ENCODE data around the gene PCYT2. TPM values are rescaled to one million over a fixed set of nuclear protein-coding genes. Genes with fewer than 3 reads are reported as not detected.

PCYT2 gene
- total RNA-seq, 2 experiments from 2014 or later, result 20.5 to 22.6 TPM

DNA sequence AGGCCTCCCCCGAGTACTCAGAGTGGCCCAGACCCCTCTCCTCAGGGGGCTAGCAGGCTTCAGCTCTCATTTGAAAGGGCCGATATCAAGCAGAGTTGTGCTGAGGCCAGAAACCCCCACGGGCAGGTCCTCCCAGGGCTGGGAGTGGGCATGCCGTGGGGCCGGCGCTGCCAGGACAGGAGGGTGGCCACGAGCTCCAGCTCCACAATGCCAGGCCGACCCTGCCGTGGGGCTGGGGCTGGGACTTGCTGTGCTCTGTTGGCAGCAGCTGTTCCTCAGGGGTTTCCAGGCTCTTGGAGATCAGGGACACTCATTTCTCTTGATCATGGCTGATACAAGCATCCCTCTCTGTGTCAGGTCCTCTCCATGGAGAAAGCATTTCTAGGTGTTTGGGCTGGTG lies 12.3 kb downstream of the PCYT2 start:
- Mint-ChIP-seq H3K4me3 (no peak overlapping the region), H3K27me3 (peaks cover 6% of the 10 kb centered on the region), H3K4me1 (ENCODE audit: low read depth) (peaks cover 2% of the 10 kb centered on the region), H3K9me3 (no peaks in the 10 kb centered on the region), H3K27ac (no peak overlapping the region), H3K36me3 (ENCODE audit: low read depth) (peaks cover 16% of the 10 kb centered on the region)
- TF ChIP-seq CTCF (IDR thresholded peaks at IDR 0.05), result no peak
- DNase-seq (no peak), ATAC-seq (no peak)
- ChIA-PET POLR2A (interaction anchor here (0.6 to 1.8 kb wide), 3 partner anchors 10 to 587 kb away, joined by 3 to 5 read pairs (median 3); no protein-coding TSS in a partner anchor), CTCF (no interaction called here)
- intact Hi-C loops (cut with micrococcal nuclease), result no loop called here

DNA sequence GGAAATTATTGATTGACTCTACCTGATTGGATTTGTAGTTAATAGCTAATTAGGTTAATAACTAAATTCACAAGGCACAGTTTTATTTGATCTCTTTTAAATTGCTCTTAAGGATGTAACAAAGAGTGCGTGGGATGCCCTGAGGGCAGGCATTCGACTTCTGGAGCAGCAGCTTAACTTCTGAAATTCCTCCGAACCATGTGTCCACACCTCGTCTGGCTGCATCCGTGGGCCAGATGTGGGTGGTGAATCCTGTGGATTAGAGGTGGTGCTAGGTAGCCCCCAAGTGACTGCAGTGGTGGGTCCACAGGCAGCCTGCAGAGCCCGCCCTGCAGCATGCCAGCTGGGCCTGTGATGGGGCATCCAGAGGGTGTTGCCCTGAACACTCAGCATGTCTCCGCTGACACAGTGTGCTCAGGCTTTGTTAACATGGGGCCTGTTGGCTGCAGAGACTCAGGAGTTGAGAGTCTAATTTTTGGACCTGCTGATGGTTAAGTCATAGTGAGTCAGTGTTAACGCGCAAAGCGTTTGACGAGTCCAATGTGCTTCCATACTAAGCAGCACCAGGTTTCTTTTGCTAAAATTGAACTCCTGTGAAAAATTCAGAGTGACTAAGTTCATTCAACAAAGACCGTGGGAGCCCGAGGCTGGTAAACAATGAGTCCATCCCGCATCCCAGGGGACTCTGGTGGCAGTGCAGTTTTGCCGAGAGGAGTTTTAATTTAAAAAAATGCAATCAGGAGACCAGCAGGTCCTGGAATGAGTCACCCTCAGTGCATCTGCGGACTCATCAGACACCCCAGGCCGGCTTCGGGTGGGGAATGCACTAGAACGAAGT lies 13.0 kb downstream of the PCYT2 start:
- H3K4me3 Mint-ChIP-seq, result no peak overlapping the region
- DNase-seq, result no peak
- H3K36me3 Mint-ChIP-seq (ENCODE audit: low read depth), result peaks cover 16% of the 10 kb centered on the region
- TF ChIP-seq CTCF (IDR thresholded peaks at IDR 0.05), result no peak
- H3K27ac Mint-ChIP-seq, result no peak overlapping the region
- H3K9me3 Mint-ChIP-seq, result no peaks in the 10 kb centered on the region
- intact Hi-C loops (cut with micrococcal nuclease), result no loop called here
- POLR2A ChIA-PET, result interaction anchor here (0.6 to 1.8 kb wide), 5 partner anchors 11 to 587 kb away, joined by 3 to 5 read pairs (median 3); no protein-coding TSS in a partner anchor
- peaks cover 4% of the 10 kb centered on the region for H3K4me1 Mint-ChIP-seq (ENCODE audit: low read depth)
- CTCF ChIA-PET, result interaction anchor here (1.4 kb wide), 1 partner anchor 19 kb away, joined by 4 read pairs; no protein-coding TSS in a partner anchor
- ATAC-seq, result no peak
- peaks cover 6% of the 10 kb centered on the region for H3K27me3 Mint-ChIP-seq

- ATAC-seq, result no peak
- Mint-ChIP-seq H3K27me3 (no peaks in the 10 kb centered on the region), H3K27ac (no peak overlapping the region), H3K36me3 (ENCODE audit: low read depth) (peaks cover 25% of the 10 kb centered on the region), H3K4me3 (no peak overlapping the region), H3K4me1 (ENCODE audit: low read depth) (peaks cover 5% of the 10 kb centered on the region), H3K9me3 (no peaks in the 10 kb centered on the region)
- TF ChIP-seq CTCF (IDR thresholded peaks at IDR 0.05), result no peak
- DNase-seq, result no peak
- ChIA-PET POLR2A (interaction anchor here (1.4 kb wide), 1 partner anchor 10 kb away, joined by 4 read pairs; no protein-coding TSS in a partner anchor), CTCF (no interaction called here)
- intact Hi-C loops (cut with micrococcal nuclease), result no loop called here
Measured at GRCh38 chr17:81895400-81895799, 15.8 kb downstream of the PCYT2 start.

GRCh38 chr17:81891303-81891552 lies 20.0 kb downstream of the PCYT2 start:
- no peak for ATAC-seq
- H3K4me1 Mint-ChIP-seq (ENCODE audit: low read depth), result peaks cover 15% of the 10 kb centered on the region
- peak overlapping the region; percentile 99 for H3K27ac Mint-ChIP-seq
- intact Hi-C loops (cut with micrococcal nuclease), result no loop called here
- H3K27me3 Mint-ChIP-seq, result no peaks in the 10 kb centered on the region
- H3K9me3 Mint-ChIP-seq, result no peaks in the 10 kb centered on the region
- H3K4me3 Mint-ChIP-seq, result peak overlapping the region; percentile 89
- no peak for DNase-seq
- ChIA-PET POLR2A (interaction anchor here (0.9 to 3.0 kb wide), 6 partner anchors 11 to 37 kb away, joined by 3 to 23 read pairs (median 4); partner anchors contain the start of genes ARHGDIA, MAFG and NPB), CTCF (no interaction called here)
- TF ChIP-seq CTCF (IDR thresholded peaks at IDR 0.05), result no peak
- peaks cover 48% of the 10 kb centered on the region for H3K36me3 Mint-ChIP-seq (ENCODE audit: low read depth)

All from activated CD8-positive, alpha-beta T cell treated with anti-CD3 and anti-CD28 coated beads for 36 hours (primary cell).